Measurements from ENCODE around the gene C5.
A peak's percentile ranks its signal among the peaks of the same experiment; 100 is the strongest.

C5 gene

DNA sequence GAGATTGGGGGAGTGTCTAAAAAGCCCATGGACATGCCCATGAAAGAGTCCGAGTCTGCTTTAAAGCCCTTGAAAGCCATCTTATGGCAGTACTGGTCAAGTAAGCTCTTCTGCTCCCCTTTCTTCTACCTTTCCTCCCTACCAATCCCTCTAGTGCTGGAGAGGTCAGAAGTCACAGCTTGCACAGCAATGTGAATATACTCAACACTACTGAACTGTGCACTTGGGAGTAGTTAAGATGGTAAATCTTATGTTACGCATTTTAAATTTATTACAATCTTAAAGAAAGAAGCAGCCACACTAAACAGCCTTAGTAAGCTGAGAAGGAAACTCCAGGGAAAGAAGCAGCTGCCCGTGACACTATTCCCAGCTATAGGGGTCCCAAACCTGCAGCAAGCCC, 111.2 kb downstream of the C5 start:
- no peak for DNase-seq

DNA sequence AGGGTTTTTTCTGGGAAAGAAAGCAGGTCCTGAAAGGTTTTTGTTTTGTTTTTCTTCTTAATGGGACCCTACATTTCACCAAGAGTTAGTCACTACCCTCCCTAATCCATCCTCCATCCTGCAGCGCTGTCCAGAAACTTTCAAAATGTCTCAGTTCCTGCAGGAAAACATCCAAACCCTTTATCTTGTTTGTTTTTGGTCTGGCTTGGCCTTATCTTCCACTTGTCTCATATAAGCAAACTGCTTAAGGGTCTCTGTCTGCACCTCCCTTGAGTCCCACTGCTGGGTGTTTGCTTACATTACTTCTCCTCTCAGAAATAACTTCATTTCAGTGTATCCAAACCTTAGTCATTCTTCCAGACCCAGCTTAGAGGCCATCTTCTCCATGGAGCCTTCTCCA, 112.5 kb downstream of the C5 start:
- peak; percentile 20 for DNase-seq

DNA sequence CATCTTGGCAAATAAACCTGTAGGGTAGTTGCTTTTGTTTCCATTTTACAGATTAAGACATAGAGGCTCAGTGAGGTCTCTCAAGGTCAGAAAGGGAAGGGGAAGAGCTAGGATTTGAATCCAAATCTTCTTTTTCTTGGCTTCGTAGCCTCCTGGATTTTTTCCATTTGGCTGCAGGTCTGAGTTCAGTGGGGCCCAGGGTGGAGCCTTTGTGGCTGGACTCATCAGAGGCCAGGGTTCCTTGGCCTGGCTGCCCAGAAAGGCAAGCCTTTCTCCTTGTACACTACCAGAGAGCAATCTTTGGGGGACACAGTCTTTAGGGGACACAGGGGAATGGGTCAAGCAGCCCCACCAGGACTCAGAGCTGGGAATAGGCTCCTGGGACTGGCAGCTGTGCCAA, 112.9 kb downstream of the C5 start:
- DNase-seq: no peak

DNA sequence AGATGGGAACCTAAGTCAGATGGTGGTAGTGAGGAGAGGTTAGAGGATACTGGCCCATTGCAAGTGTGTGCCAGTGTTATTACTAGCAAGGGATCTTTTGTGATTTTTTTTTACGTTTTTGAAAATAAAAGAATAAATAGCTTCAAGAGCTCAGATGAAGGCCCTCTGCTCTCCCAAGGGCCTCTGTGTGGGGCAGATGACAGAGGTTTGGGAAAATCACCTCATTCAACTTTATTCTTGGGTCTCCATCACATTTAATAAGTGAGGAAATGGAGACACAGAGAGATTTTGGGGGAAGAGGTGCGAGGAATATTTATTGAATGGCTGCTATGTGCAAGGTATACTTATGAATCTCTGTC, 113.3 kb downstream of the C5 start:
- DNase-seq: no peak

DNA sequence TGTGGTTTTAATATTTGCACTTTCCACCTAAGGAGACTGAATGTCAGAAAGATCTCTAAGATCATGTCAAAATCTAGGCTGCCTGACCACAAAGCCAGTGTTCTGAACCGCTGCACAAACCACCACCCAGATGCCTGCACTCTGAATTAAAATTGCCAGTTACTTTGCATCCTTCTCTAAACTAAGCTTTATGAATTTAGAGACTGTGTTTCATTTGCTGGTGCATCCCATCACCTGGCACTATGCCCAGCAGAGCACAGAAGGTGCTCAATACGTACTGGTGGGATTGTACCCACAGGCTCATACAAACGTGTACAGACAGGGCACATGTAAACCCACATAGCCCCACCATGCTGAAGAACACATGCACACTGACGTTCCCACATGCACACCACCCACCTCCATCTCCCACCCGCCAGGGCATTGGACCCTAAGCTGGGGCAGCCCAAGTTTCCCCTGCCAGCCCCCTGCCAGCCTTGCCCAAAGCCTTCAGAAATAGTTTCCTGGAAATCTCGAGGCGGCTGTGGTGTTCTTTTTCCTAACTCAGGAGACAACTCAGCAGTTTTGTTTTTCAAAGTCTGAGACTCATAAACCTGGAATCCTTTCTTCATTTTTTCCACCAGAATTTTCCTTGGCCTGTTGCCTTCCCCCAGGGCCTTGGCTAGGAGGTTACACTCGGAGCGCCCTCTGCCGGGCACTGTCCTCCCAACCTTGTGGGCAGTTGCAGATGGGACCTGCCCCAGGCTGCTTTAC, 113.9 kb downstream of the C5 start:
- DNase-seq: peak; percentile 84

DNA sequence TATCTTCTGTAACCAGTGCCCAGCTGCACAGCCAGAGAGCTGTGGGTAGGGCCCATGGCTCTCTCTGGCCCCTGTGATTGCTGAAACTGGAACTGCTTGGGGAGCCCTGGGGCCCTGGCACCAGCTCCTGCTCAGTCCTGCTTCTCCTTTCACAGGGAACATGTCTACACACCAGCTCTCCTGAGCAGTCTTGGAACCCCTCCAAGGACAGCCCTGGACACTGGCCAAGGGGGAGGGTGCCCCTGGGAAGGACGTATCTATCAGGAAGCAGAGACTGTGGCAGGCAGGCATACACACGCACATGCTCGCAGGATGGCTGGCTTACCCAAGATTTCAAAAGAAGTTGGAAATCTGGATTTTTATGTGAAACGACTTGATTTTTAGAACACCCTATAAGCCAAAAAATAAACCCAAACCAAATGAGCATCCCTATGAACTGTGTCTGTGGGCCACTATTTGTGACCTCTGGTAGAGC, 114.7 kb downstream of the C5 start:
- peak; percentile 76 for DNase-seq

DNA sequence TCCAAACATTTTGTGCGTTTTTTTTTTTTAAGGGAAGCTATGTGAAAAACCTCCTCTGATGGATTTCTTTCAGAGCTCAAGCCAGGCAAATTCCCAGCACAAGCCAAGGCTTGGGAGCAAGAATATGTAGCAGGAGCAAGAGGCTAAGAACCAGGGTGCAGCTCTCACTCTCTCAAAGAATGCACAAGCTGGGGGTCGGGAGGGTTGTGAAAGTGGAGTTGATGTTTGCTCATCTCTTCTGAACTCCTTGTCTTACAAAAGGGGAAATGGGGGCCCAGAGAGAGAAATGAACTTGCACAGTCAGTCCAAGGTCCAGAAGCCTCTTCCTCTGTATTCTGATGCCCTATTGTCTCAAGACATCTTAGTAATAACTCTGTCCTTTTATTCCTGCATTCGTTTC, 115.8 kb downstream of the C5 start:
- no peak for DNase-seq

DNA sequence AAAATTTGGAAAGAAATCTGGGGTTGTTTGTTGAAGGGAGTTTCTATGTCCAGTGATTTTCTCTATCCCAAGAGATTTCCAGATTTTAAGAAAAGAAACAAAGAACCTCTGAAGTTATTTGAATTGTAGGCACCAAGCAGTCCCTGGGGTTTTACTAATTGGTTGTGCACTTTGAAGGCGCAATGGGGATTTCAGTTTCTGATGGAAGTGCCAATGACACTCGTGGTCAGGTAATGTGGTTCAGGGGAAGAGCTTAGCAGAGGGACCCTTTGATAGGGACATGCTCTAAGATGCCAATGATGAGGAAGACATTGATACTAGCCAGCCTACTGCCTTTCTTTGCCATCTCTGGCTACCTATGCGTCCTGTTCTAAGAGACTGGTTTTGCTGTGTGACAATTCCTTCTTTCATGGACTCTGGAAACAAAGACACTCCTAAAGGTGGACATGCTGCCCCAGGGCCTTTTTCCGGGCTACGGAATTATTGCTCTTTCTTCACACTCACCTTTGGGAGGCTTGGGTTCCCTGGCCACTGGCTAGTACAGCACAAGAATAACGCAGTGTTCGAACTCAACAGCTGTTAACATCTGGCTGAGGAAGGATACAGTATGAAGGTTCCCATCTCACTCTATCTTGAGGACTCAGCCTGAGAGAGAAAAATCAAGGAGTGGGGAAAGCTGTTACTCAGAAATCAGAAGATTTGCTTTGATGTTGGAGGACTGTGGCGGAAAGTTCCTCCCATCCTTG, 116.6 kb downstream of the C5 start:
- no peak for DNase-seq

DNA sequence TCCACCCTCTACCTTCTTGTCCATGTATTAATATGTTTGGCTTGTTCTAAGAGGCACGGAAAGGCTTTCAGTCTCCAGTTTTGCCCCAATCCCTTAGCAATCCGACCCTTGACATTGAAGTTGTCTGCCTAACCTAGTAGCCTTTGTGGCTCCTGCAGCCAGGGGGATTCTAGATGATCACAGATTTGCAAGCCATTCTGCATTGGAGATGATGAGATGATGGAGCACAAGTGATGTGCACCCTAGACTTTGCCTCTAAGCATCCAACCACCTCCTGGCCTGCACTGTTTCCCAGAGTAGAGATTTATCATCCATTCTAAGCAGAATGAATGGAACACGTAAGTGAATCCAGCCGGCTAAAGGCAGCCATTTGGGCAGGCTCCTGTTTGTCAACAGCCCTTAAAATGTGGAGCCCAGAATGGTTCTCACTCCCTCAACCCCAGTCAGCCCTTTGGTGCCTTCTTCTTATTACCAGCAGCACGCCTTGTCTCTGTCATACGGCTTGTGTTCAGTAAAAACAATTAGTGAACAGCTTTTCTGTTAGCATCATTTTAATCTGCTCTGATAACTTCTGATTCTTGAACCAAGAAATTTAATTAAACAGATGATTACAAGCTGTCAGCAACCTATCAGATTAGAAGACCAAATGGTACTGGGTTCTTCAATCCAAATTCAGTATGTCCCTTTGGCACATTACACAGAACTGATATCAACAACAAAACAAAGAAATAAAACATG, 117.8 kb downstream of the C5 start:
- DNase-seq: no peak

DNA sequence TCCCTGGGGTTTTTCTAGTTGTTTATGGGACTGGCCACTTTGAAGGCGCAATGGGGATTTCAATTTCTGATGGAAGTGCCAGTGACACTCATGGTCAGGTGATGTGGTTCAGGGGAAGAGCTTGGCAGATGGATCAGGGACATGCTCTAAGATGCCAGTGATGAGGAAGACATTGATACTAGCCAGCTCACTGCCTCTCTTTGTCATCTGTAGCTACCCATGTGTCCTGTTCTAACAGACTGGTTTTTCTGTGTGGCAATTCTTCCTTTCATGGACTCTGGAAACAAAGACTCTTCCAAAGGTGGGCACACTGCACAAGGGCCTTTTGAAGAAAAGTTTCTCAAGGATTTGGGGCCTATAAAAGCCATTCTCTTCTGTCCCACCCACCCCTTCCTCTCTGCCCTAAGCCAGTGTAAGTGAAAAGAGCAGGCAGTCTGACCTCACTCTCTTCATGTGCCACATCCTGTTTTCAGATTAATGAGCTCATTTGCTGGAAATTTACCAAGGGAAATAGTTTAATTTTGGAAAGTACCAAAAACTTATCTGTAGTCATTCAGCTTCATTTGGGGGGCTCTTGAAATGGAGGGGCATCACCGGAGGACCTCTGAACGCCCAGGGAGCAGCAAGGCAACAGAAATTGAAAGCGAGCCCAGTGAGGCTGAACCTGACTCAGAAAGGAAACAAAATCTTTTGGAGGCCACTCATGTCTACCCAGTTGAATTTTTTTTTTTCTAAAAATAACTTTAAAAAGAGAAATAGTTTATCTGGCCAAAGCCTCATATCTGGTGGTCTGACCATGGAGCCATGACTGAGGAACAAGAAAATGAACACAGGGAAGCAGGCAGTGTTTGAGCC, 118.6 kb downstream of the C5 start:
- peak; percentile 70 for DNase-seq

DNA sequence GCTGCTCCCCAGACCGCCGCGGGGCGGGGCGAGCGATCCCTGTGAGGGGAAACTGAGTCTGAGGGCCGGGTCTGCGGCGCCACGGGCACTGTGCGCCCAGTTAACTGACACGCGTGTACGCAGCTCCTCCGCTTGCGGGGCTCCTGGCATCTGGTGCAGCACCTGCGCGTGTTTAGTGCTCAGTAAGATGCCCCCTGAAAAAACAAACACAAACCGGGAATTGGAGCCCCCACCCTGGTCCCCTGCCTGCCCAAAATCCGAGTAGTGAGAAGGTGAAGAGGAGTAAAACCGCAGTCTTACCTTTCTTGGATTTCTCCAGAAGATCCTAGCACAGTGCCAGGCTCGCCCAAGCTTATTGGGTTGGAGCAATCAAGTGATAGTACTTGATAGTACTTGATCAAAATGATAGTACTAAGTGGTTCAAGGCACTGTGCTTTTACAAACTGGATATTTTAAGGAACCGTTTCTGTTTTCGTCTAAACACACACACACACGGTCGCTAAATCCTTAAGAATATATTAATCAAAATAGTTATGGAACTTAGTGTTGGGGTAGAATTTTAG, 120.8 kb downstream of the C5 start:
- DNase-seq: no peak

DNA sequence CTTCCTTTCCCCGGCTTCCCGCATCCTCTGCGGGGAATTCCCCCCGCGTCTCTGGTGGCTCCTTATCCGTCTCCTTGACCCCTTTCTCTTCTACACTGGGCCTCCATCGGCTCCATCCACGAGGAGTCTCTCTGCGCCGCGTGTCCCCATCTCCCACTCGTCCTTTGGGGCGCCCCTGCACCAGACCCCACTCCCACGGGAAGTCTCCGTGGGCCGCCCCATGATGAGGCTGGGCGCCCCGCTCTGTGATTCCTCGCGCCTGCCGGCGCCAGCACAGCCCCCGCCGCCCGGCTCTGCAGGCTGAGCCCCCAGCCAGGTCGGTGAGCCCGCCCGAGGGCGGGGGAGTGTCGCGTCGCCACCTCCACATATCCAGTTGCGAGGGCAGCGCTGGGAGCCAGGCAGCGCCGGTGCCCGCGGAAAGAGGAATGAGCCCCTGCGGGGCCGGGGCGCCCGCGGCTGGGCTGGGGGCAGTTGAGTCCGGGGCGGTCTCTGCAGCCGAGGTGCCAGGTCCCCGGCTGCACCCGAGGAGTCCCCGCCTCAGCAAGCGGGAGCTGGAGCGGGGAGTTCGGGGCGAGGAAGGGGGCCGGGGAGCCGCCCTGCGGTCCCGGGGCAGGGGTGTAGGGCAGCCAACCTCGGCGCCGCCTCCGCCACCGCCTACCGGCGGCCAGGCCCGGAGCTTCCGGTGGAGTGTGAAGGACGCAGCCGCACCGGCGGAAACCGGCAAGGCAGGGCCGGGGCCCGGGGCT, 121.4 kb downstream of the C5 start:
- DNase-seq: peak; percentile 24

DNA sequence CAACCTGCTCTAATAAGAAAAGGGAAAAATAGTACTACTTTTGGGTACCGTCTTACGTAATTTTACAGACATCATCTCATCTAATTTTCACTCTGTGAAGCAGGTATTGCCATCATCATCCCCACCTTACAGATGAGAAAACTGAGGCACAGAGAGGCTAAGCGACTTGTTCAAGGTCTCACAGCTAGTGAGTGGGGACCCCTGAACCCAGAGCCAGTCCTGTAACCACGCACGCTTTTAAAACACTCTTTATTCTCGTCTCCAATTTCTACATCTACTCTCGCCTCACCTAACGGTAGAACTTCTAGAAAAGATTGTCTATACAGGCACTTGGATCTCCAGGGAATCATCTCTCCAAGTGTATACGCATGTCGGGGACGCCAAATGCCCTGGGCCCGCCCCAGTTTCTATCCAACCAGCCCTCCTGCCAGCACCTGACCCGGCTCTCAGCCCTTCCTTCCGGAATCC, 122.0 kb downstream of the C5 start:
- DNase-seq: no peak

DNA sequence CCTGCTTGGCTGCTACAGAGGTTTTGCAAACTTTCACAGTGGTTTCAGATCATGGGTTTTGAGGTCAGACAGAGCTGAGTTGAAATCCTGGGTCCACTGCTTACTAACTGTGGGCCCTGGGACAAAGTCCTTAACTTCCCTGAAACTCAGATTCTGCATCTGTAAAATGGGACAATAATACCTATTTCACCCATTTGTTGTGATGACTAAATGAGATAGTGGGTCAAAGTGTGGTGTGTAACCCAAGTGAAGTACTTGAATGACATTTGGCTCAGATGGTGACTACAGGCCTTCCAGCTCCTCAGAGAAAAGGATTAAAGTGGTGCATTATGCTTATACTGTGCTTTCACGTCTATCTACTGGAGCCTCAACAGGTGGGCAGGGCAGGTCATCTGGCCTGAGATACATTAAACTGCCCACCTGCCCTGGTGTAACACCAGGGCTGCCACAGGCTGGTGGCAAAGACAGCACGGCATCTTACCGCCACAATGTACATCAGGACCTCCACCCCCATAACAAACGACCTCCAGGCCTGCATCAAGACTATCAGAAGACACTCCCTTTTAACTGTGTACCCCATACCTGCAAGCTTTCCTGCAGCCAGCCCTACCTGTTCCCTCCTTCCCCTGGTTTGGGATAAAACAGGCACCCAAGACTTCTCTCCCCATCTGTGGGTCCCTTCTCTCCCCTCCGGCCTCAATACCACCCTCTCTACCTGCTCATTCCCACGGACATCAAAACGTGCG, 122.6 kb downstream of the C5 start:
- no peak for DNase-seq

DNA sequence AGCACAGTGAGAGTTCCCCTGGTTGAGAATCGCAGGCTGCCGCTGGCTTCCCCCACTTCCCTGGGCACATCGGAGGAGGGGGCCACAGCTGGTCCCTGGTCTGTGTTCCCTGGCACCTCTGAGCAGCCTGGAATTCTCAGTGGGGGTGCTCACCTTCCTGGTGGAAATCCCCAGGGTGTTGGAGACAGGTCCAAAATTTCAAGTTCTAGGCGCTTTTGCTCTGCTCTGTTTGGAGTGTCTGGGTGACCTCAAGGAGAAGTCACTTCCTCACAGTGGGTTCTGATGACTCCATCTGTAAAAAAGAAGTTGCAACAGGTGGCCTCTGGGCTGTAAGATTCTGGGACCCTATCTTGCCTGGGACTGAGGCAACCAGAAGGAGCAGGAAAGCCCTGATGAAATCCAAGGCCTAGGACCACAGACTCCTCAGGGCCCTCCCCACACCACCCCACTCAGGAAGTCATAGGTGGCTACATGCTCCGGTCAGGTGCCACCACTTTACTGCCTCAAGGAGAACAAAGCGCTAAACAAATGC, 123.6 kb downstream of the C5 start, which contains the start of gene TRAF1:
TSS of gene TRAF1 (minus strand) at position 400 of the 532 bp plus-strand sequence. CDS start 721 bp downstream, outside the sequence.
- no peak for DNase-seq

DNA sequence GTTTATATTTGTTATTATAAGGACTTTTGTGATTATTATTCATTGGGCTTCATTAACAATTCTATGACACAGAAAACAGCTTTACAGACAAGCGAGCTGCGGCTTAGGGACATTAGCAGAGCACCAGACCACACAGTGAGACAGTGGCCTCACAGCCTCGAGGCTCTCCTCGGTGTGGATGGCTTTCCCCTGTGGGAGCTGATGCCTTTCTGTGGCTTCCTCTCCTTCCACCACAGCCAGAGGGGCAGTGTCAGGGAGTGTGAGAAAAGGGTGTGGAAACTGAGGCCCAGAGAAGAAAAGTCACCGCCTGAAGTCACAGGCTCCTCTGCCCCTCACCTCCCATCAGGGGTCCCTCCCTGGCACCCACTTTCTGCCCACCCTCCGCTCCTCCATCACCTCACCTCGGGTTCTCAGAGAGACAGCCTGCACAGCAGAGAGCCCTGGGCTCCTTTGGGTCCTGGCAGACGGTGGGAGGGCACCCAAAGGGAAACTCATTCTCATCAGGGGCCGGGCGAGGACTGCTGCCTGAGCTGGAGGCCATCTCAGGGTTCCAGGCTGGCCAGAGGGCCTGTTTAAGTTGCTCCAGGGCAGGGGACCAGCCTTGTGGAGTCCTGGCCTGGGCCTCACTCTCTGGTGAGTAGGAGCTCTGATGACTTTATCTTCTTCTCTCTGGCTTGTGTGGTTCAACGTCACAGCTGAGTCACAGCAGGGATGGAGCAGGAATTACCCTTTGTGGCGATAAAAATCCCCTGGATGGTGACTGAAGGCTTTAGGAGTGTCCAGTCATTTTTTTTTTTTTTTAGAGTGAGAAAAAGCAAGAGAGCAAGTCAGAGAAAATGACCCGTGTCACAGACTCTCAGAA, 124.3 kb downstream of the C5 start:
- DNase-seq: peak; percentile 83

DNA sequence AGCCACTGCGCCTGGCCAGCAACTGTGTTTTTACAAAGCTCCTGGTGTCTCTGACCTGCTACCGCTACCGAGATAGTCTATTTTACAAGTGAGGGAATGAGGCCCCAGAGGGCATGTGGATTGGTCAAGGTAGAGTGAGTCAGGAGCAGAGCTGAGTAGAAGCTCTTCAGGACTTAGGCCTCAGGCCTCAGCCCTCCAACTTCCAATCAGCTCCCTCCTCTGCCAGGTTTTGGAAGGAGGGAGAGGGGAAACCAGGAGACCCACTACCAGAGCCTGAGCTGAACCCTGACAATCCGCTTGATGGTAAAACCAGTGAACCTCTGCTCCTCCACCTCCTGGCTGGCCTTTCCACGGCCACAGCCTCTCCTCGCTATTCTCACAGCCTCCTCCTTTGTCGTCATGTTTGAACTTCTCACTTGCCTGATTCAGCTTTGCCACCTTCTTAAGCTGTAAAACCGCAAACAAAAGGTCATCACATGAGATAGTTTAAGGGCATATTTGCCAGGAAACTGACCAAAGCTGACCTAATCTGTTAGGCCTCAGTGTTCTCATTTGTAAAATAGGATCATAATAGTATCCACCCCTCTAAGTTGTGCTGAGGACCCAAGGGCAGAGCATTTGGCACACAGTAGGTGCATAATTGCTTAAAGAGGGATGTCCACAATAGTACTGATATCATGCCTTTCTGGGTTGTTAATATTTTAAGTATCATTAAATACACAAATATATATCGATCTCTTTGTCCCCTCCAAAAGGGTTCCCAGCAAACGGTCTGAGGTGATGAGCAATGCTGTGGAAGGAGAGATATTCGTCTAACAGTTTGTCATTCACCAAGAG, 125.2 kb downstream of the C5 start:
- DNase-seq: no peak

DNA sequence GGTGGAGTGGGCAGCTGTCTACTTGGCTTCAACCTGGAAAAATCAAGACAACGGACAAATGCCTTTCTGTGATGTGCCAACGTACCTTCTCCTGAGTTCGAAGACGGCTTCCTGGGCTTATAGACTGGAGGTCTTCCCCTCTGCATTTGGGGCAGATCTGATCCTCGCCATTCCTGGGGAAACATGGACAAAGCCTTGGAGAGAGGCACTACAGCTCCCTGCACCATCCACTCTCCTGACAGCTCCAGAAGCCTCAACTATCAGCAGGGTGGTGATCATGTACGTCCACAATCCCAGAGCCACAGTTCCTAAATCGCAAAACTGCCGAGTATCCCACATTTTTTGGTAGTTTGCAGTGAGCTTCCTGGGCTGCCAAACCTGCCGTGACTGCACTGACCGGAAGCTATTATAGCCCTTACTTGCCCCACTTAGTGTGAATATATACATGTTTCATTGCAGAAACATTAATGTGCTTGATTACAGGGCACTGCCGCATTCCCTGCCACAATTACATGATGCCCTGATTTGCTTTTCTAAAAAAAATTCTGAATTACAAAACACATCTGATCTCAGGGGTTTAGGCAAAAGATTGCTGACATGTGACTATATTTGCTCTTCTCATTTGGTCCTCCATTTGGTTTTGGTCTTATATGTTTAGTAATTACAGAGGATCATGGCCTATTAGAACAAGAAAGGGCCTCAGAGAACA, 126.3 kb downstream of the C5 start:
- no peak for DNase-seq
